Adrenal gland (tissue), 5 donors: ENCODE results near the gene LBH.

ENCODE experiments used
- CTCF ChIP-seq, 6 experiments: fragments of 450-650 bp in 4 of 6; fragments of 200-600 bp in 2 of 6; sonication (generic) in 1 of 6; IDR thresholded peaks; 1 replicate in 5 of 6; 2 replicates in 1 of 6; pipeline versions ENCODE4 v1.5.1 to v1.8.0; 2016 to 2021; ENCODE audit warnings: antibody characterized with exemption in 6 of 6, mild to moderate bottlenecking in 2 of 6, moderate library complexity in 1 of 6
- POLR2A ChIP-seq, 2 donors: fragments of 450-650 bp; IDR thresholded peaks; one replicate each; pipeline ENCODE4 v1.6.1; 2017; ENCODE audit warnings: antibody characterized with exemption in 2 of 2, mild to moderate bottlenecking in 2 of 2, moderate library complexity in 1 of 2
- donor health status: DM: no; HTN: no; CAD: no.

GRCh38 chr2:30302566-30302965 is 71.2 kb downstream of the LBH start:
- TF ChIP-seq CTCF (IDR thresholded peaks at IDR 0.05) (no peak), POLR2A (IDR thresholded peaks at IDR 0.05) (no peak)
